LNCaP clone FGC (cell line): Measurements from ENCODE around the gene CDK12.
"Not testable (repeated sequence)": the region's sequence is repeated elsewhere in the genome, so short reads cannot be mapped to it uniquely, and the experiment has no call there.

Experiments used
- DNase-seq: peaks from one replicate; pipeline ENCODE4 v3.0.0-alpha.2; 2011; ENCODE audit warnings: low read depth
- H3K4me3 ChIP-seq: 2 replicates; pipeline ENCODE4 v1.5.1; 2011; ENCODE audit warnings: mild to moderate bottlenecking, low read depth, low read length, control low read depth
- CTCF ChIP-seq: IDR thresholded peaks from 2 replicates; pipeline ENCODE4 v1.5.1; 2012; ENCODE audit warnings: mild to moderate bottlenecking; ENCODE audit not compliant: control insufficient read depth, insufficient read depth; ENCODE audit errors: extremely low read depth

Gene CDK12

DNA sequence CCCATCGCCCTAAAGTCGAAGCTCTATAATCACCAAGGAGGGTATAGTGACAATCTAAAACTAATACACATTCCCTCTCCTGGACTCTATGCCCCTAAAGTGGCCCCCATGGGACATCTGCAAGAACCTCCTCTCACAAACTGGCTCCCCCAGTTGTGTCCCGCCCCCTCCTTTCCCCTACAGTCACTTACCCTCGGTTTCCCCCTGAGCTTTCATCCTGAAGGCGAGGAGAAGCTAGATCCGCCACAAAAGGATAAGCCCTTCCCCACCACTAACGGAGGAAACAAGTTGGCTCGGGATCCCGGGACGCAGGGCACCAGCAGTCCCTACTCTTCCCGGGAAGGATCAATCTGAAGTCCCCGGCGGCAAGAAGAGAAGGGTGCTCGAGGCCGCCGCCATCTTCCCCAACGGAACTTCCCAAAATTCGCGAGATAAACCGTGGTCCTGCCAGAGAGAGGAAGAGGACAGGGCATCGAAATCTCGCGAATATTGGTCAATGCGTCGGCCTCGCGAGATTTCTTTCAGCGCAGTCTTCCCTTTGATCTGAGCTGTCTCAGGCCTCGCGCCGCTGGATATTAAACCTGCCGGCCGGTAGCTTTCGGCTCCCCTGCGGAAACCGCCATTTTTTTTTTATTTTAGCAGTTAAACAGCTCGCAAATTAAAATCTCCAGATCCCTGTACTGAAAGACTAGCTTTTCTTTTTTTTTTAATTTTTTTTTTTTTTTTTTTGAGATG lies 10.3 kb upstream of the CDK12 start, which contains the start of gene MED1:
Gene MED1, minus strand, starts transcription at position 417 of the 735 bp plus-strand sequence. Its CDS starts 201 bp downstream, at position 216.
- no peak for TF ChIP-seq CTCF
- peak; percentile 97 for DNase-seq
- H3K4me3 ChIP-seq: peak within 1 kb of the TSS; percentile 89

- no peak overlapping the region for H3K4me3 ChIP-seq
Observed at GRCh38 chr17:39455919-39456318, 5.4 kb upstream of the CDK12 start.

GRCh38 chr17:39461926-39462569 lies 762 bp downstream of the CDK12 start:
- H3K4me3 ChIP-seq: peak overlapping the region; percentile 86
- TF ChIP-seq CTCF: no peak
- DNase-seq: no peak

More at GRCh38 chr17:39455919-39456318, 5.4 kb upstream of the CDK12 start:
- no peak for DNase-seq
- TF ChIP-seq CTCF: no peak

DNA sequence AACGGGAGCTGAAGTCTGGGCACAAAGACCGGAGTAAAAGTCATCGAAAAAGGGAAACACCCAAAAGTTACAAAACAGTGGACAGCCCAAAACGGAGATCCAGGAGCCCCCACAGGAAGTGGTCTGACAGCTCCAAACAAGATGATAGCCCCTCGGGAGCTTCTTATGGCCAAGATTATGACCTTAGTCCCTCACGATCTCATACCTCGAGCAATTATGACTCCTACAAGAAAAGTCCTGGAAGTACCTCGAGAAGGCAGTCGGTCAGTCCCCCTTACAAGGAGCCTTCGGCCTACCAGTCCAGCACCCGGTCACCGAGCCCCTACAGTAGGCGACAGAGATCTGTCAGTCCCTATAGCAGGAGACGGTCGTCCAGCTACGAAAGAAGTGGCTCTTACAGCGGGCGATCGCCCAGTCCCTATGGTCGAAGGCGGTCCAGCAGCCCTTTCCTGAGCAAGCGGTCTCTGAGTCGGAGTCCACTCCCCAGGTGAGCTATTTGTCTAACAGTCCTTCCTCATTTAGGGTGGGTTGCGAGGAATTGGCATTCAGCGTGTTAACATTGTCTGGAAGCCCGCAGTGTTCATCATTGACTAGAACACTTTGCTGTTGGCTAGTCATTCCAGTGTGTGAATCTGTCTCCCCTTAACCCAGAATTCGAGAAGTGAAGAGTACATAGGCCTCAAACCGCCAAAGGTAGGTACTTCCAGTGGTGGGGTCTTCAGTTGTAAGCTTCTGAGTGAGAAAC lies 1.5 kb downstream of the CDK12 start:
- DNase-seq: no peak
- TF ChIP-seq CTCF: no peak
- peak overlapping the region; percentile 86 for H3K4me3 ChIP-seq

- not testable (repeated sequence) for H3K4me3 ChIP-seq, DNase-seq
Observed at GRCh38 chr17:39464639-39465181, 3.4 kb downstream of the CDK12 start.

DNA sequence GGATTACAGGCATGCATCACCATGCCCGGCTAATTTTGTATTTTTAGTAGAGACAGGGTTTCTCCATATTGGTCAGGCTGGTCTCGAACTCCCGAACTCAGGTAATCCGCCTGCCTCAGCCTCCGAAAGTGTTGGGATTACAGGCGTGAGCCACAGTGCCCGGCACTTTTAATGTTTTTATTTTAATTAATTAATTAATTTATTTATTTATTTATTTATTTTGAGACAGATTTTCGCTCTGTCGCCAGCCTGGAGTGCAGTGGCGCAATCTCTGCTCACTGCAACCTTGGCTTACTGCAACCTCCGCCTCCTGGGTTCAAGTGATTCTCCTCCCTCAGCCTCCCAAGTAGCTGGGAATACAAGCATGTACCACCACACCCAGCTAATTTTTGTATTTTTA lies 7.3 kb downstream of the CDK12 start:
- not testable (repeated sequence) for DNase-seq, H3K4me3 ChIP-seq

DNA sequence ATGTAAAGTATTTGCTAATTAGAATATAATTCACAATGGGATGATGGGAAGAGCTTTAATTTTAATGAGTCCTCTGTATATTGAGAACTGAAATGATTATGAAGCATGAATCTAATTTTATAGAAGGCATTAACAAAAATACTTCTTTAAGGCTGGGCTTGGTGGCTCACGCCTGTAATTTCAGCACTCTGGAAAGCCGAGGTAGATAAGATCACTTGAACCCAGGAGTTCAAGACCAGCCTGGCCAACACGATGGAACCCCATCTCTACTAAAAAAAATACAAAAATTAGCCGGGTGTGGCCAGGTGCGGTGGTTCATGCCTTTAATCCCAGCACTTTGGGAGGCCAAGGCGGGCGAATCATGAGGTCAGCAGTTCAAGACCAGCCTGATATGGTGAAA lies 12.0 kb downstream of the CDK12 start:
- no peak overlapping the region for H3K4me3 ChIP-seq
- DNase-seq: no peak
- no peak for TF ChIP-seq CTCF

DNA sequence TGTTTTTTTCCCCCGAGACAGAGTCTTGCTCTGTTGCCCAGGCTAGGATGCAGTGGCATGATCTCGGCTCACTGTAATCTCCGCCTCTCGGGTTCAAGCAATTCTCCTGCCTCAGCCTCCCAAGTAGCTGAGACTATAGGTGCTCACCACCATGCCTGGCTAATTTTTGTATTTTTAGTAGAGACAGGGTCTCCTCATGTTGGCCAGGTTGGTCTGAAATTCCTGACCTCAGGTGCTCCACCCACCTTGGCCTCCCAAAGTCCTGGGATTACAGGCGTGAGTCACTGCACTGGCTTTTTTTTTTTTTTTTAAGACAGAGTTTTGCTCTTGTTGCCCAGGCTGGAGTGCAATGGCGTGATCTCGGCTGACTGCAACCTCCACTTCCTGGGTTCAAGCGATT lies 18.3 kb downstream of the CDK12 start:
- DNase-seq, H3K4me3 ChIP-seq: not testable (repeated sequence)
